SK-N-SH (cell line): ENCODE measurements around the gene AGBL4.

Experiments
- CTCF ChIP-seq: fragments of 200-600 bp; sonication (generic); IDR thresholded peaks from 2 replicates; pipeline ENCODE4 v1.6.1; 2017; ENCODE audit warnings: antibody characterized with exemption, mild to moderate bottlenecking, moderate library complexity
- EP300 ChIP-seq, 2 experiments: IDR thresholded peaks; 2 replicates each; pipeline versions ENCODE4 v1.4.0 to v1.6.1; 2012; ENCODE audit warnings: borderline replicate concordance in 1 of 2, low read depth in 1 of 2, low read length in 1 of 2
- IRF3 ChIP-seq: fragments of 150-350 bp; IDR thresholded peaks from 2 replicates; pipeline ENCODE4 v1.6.1; 2016; ENCODE audit warnings: mild to moderate bottlenecking, low read depth, low read length
- JUND ChIP-seq: IDR thresholded peaks from 2 replicates; pipeline ENCODE4 v1.4.0; 2012
- NRF1 ChIP-seq: IDR thresholded peaks from 2 replicates; pipeline ENCODE4 v1.6.1; 2012; ENCODE audit warnings: low read depth, mild to moderate bottlenecking, low read length
- POLR2AphosphoS5 ChIP-seq: IDR thresholded peaks from 2 replicates; pipeline ENCODE4 v1.6.1; 2012; ENCODE audit warnings: low read depth, low read length
- RAD21 ChIP-seq: IDR thresholded peaks from 2 replicates; pipeline ENCODE4 v1.6.1; 2012; ENCODE audit warnings: mild to moderate bottlenecking, low read length
- USF1 ChIP-seq: IDR thresholded peaks from 2 replicates; pipeline ENCODE4 v1.4.0; 2012; ENCODE audit warnings: low read depth, borderline replicate concordance
- YY1 ChIP-seq: IDR thresholded peaks from 2 replicates; pipeline ENCODE4 v1.4.0; 2012; ENCODE audit warnings: low read depth, mild to moderate bottlenecking

- TF ChIP-seq CTCF (no peak), POLR2AphosphoS5 (no peak), EP300 (IDR thresholded peaks at IDR 0.05; ENCODE audit: borderline replicate concordance in 1 of 2, low read depth in 1 of 2, low read length in 1 of 2) (no peak), RAD21 (no peak), JUND (no peak), USF1 (no peak), IRF3 (no peak), YY1 (no peak), NRF1 (no peak)
These were observed 1193.0 kb downstream of the AGBL4 start for GRCh38 chr1:48830715-48831114.
